HG02759 (cell line): ENCODE results near the gene BIVM.

Source experiments
- ATAC-seq: cut with Tn5 transposase; IDR thresholded peaks from one replicate; pipeline ENCODE4 v1.9.1; 2021; ENCODE audit warnings: mild to moderate bottlenecking, moderate library complexity; ENCODE audit not compliant: unreplicated experiment

Gene BIVM

DNA sequence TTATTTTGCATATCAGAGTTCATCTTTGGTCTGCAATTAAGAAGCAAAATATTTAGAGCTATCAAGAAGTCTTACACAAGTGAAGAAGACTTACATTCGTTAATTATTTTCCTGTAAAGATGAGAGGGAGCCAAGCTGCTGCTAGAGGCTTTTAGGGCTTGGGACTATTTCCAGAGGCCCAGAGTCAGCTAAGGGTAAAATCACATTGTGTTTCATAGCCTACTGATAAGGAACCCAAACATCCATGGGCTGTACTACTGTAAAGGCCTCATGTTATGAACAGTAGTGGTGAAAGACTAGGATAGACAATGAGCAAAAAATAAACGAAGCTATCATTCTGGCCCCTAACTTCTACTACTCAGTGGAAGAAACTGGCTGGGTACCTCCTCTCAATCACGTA lies 14.4 kb upstream of the BIVM start:
- ATAC-seq: no peak

DNA sequence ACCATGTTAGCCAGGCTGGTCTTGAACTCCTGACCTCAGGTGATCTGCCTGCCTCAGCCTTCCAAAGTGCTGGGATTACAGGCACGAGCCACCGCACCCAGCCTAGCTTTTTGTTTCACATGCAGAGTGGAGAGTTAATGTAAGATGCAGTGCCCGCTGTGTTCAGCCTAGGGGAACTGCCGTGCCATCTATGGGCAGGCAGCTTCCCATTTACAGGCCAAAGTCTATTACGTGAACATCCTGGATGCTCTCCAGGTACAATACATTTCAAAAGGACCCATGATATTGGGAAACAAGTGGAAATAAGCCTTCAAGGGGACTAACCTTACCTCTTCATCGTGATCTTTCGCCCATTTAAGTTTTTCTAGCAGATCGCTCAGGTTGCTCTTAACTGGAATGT lies 10.2 kb upstream of the BIVM start:
- ATAC-seq: no peak

DNA sequence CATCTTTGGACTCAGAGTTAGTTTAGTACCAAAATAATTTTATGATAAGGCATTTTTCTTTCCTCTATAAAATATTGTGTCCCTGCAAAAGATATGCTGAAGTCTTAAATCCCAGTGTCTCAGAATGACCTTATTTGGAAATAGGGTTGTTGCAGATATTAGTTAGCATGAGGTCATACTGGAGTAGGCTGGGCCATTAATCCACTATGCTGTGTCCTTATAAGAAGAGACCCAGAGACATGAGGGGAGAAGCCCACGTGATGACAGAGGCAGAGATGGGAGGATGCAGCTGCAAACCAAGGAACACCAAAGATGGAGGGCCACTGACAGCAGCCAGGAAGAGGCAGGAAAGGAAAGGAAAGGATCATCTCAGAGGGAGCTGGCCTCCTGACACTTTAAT lies 6.5 kb upstream of the BIVM start:
- ATAC-seq: no peak

- no peak for ATAC-seq
Measured at GRCh38 chr13:102793611-102794355, 5.1 kb upstream of the BIVM start.

DNA sequence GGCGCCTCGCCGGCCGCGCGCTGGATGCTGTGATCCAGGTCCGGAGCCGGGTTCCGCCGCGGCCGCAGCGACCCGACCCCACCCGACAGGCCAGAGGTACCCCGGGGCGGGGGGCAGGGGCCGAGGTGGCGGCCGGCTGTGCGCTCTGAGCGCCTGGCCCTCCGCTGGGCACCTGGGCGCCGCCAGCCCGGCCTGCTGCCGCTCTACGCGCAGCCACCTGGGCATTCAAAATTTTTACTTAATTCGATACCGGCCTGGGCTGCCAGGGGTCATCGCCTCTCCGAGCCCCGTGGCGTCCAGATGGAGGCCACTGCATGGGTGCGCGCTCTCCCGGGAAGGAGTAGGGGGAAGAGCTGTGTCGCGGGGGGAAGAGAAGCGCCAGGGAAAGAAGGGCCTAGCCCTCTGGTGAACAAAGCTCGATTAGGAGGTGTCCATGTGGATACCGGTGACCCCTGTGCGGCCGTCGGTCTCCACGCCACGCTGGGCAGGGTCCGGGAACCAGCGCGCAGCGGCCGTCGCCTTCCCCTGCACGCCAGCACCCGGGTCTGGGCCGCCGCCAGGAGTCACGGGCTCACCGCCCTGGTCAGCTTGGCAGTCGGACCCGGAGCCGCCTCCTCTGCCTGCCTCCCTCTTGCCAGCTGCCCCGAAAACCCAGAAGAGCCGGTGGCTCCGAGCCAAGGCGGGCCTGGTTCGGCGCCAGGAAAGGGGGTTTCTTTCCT lies 666 bp downstream of the BIVM start:
- peak; percentile 6 for ATAC-seq

- peak; percentile 80 for ATAC-seq
Measured at GRCh38 chr13:102800145-102801041, 1.5 kb downstream of the BIVM start.

DNA sequence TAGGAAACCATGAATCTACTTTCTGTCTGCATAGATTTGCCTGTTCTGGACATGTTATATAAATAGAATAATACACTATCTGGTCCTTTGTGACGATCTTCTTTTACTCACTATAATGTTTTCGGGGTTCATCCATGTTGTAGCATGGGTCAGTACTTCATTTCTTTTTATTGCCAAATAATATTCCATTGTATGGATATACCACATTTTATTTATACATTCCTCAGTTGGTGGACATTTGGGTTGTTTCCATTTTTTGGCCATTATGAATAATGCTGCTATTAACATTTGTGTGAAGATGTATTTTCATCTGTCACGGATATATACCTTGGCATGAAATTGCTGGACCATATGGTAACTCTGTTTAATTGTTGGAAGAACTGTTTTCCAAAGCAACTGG lies 6.8 kb downstream of the BIVM start:
- ATAC-seq: no peak

DNA sequence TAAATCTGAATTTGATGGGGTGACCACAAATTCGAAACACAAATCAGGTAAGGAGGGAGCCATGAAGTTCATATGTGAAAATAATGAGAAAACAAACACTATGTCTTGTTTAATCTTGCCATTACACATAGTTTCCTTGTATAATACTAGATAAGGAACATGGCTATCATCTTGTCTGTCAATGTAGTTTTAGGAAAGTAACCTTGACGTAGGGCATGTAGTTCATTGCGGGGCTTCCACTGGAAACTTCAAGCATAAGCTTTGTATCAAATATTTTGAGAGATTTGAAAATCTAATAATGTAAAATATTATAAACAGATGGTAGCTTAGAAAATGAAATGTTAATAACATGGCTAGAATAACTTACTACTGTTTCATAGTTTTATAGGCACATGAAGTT lies 8.8 kb downstream of the BIVM start:
- ATAC-seq: no peak

- ATAC-seq: no peak
Measured at GRCh38 chr13:102812611-102813287, 13.8 kb downstream of the BIVM start.

DNA sequence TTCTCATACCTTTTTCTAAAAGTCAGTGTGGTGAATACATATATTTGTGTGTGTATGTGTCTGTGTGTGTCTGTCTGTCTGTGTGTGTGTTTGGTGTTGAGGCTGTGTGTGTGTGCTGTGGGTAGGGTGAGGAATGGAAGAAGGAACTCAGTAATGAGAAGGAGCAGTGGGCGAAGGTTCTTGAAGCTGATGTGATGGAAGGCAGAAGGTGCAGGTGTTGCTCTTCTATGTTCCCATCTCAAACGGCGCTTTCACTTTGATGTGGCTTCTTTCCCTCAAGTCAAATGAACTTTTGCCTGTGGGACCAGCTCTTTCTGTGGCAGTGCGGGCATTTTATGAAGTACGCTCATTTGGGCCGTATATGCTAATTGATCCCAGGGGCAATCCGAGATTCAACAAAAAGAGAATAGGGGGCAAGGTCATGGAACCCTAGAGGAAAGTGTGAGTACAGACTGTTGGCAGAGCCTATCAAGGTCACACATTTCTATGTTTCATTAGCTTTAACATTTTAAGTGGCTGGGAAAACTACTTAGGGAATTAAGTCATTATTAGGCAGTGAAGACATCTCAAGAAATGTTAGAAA lies 15.2 kb downstream of the BIVM start:
- ATAC-seq: peak; percentile 40

GRCh38 chr13:102814793-102815192 lies 15.9 kb downstream of the BIVM start:
- no peak for ATAC-seq

GRCh38 chr13:102815788-102816187 lies 16.9 kb downstream of the BIVM start:
- no peak for ATAC-seq

DNA sequence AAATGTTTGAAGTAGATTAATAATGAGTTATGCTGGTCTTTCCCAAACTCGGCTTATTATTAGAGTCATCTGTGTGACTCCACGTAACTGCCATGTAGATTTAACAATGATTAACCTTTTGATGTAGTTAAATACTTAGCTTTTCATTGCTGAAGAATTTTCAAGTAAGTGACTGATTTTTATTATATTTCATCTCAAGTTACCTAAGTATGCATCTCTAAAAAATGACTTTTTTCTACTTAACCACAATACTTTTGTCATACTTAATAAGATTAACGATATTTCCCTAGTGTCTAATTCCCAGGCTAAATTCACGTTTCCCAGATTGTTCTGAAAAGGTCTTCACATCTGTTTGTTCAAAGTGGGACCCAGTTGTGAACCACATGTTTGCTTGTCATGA lies 17.8 kb downstream of the BIVM start:
- no peak for ATAC-seq

DNA sequence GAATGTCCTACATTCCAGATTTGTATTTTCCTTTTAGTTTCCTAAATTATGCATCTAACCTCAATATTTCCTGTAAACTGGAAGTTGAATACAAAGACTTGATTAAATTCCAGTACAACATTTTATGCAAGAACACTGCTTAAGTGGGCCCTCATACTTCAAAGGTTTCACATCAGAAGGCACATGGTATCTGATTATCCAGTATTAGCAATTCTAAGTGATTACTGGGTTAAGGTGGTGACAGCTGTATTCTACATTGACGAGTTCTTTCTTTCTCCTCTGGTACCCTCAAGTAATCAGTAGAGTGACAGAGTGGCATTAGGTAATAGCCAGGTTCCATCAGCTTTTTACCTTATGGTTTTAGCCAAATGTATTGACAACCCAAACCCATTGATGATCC lies 18.3 kb downstream of the BIVM start:
- no peak for ATAC-seq

DNA sequence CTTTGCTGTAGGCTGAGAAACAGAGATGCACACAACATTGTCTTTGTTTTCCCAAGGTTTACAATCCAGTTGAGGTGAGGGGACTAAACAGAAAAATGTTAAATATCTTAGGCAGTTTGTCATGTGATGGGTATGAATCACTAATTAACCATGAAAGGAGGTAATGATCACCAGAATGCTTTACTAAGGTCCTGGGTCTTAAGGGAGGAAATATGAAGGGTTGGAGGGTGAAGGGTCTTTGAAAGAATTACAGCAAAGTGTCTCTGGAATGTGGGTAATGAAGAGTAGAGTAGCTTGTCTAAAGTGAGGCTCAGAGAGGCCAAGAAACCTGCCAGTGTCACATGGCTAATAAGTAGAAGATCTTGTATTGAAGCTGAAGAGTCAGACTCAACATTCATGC lies 19.0 kb downstream of the BIVM start:
- no peak for ATAC-seq

DNA sequence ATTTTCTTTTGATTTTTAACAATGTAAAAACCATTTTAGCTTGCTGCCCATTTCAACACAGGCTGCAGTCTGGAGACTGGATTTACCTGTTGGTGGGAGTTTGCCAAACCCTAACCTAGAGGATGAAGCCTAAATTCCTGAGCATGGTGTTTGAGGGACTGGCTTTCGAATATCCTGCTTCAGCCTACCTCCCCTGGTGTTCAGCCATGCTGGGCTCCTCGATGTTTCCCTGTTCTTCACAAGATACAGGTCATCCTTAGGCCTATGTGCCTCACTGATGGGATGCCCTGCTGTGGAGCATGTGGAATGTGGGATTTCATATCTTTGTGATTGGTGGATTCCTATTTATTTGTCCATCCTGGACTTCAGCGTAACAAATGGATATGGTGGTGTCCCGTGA lies 26.5 kb downstream of the BIVM start:
- ATAC-seq: no peak

DNA sequence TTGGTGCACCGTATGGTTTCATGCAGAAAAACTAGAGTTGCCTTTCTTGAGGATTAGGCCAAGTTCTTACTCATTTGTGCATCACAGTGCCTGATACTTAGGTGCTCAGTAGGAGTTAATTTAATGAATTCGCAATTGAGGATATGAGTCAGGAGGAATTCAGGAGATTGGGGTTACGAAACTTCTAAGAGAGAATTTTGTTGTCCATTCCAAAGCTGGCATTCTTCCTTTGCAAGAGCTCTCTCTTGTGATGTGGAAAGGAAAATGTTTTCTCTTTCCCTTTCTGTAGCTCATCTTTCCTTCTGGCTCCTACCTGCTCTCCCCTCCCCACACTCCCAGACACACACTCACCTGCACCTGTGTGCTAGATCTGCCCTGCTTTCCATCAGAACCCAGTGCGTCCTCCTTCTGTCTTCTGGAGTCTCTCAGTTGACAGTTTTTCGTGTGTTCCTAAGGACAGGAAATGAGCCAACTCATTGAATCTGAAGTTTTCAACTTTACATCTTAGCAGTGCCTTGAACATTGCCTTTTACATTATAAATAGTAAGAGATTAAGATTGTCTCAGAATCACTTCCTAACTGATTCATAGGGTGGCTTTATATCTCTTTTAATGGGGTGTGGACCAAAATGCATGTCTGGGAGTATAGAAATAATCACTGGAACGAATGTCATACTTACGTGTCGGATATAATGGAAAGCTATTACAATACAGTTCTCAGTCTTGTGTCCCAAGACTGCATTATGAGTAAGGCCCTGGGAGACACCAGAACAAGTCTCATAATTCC lies 27.2 kb downstream of the BIVM start:
- ATAC-seq: no peak

DNA sequence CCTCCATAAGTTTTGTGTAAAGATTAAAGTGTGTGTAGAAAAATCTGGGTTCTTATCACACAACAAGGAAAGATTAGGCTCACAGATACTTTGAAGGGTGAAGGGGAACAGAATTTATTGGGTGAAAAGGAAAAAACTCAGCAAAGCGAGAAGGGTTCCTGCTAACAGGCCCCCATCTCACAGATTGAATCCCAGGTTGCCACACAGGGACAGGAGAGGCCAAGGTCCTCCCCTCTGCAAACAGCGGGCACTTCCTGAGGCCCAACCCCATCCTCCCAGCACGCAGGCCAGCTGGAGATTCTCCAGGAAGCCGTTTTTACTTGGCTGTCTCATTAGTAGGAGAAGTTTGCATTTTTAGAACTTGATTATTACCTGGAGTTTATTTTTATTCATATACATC lies 31.7 kb downstream of the BIVM start:
- no peak for ATAC-seq

DNA sequence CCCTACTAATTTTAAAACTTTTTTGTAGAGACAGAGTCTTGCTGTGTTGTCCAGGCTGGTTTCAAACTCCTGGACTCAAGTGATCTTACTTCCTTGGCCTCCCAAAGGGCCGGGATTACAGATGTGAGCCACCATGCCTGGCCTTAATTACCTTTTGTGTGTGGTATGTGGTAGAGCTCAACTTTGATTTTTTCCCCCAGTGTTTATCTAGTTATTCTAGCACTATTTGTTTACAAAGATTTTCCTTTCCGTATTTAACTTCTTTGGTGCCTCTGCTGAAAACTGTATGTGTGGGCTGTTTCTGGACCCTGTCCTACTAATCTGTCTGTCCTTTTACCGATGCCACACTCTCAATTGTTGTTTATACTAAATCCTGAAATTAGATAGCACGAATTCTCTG lies 37.6 kb downstream of the BIVM start:
- ATAC-seq: no peak

DNA sequence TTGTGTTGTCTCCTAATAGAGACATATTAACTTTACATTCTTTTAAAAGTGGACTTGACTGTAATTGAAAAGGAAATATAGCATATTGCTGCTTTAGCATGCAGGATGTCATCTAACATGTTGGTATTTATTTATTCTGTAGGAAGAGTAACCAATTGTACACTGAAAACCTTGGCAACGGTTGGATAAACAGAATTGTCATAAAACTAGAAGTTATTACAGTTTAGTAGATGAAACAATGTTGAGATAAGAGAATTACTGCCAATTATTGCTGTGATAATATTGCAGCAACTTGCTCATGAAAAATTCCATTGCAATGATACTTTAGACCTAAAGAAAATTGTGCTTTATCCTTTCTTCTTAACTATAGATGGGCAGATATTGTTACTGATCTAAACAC lies 39.4 kb downstream of the BIVM start:
- ATAC-seq: no peak
